ENCODE data around the gene DCUN1D3.

Gene DCUN1D3

DNA sequence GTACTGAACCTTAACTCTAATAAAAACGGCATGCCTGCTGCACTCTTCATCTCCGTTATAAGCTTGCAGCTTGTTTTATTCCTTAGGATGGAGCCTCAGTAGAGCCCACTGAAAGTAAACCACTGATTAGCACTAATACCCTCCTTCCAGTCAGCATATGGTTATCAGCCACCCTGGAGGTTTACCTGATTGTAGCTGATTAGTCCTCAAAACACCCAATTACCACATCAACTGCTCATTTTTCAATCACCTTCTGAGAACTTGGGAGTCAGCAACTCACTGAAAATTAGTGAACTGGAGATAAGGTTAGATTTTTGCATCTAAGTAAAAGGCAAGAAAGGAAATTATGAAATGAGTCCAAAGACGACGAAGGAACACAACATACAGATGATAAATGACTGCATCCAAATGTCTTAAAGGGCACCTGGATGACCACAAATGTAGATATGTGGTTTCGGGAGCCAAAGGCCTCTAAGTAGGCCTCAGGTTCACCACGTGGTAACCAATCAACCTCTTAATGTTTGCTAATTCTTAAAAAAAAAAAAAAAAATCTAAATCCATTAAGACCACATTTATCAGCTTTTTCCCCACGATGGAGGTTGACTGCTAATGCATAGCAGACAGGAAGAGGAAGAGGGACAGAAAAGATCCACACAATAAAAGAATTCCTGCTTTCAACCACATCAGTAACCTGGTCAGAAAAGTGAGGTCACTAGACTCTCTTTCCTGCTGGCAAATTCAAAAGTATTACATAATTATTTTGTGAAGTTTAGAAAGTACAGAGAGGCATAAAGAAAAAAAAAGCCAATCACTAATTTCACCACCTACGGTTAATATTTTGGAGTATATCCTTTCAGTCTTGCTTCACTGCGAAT is 28.0 kb downstream of the DCUN1D3 start:
- Histone ChIP-seq H3K27ac (no peak overlapping the region), H3K4me3 (ENCODE audit: low read depth in 1 of 2, low read length in 1 of 2) (no peak overlapping the region), H3K9me3 (no peaks in the 10 kb centered on the region), H3K27me3 (no peaks in the 10 kb centered on the region), H3K36me3 (no peaks in the 10 kb centered on the region), H3K4me1 (ENCODE audit: control insufficient read depth in 1 of 2, insufficient read depth in 1 of 2, low read depth in 1 of 2, low read length in 1 of 2) (peaks cover 18 to 27% of the 10 kb centered on the region in 2 experiments)
- TF ChIP-seq, protein P1, sequence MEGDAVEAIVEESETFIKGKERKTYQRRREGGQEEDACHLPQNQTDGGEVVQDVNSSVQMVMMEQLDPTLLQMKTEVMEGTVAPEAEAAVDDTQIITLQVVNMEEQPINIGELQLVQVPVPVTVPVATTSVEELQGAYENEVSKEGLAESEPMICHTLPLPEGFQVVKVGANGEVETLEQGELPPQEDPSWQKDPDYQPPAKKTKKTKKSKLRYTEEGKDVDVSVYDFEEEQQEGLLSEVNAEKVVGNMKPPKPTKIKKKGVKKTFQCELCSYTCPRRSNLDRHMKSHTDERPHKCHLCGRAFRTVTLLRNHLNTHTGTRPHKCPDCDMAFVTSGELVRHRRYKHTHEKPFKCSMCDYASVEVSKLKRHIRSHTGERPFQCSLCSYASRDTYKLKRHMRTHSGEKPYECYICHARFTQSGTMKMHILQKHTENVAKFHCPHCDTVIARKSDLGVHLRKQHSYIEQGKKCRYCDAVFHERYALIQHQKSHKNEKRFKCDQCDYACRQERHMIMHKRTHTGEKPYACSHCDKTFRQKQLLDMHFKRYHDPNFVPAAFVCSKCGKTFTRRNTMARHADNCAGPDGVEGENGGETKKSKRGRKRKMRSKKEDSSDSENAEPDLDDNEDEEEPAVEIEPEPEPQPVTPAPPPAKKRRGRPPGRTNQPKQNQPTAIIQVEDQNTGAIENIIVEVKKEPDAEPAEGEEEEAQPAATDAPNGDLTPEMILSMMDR (IDR thresholded peaks at IDR 0.05) = no peak

- Histone ChIP-seq H3K36me3 (no peaks in the 10 kb centered on the region), H3K4me3 (ENCODE audit: low read depth in 1 of 2, low read length in 1 of 2) (no peak overlapping the region), H3K9me3 (no peaks in the 10 kb centered on the region), H3K27me3 (no peaks in the 10 kb centered on the region), H3K4me1 (ENCODE audit: control insufficient read depth in 1 of 2, insufficient read depth in 1 of 2, low read depth in 1 of 2, low read length in 1 of 2) (peaks cover 18 to 27% of the 10 kb centered on the region in 2 experiments), H3K27ac (no peak overlapping the region)
- TF ChIP-seq, protein P1 (IDR thresholded peaks at IDR 0.05) = no peak
Observed at GRCh38 chr16:20871258-20871657, 28.9 kb downstream of the DCUN1D3 start.

- Histone ChIP-seq H3K9me3 (no peaks in the 10 kb centered on the region), H3K27ac (no peak overlapping the region), H3K4me1 (ENCODE audit: control insufficient read depth in 1 of 2, insufficient read depth in 1 of 2, low read depth in 1 of 2, low read length in 1 of 2) (peaks cover 18 to 25% of the 10 kb centered on the region in 2 experiments)
Observed at GRCh38 chr16:20870122-20870820, 29.9 kb downstream of the DCUN1D3 start.

DNA sequence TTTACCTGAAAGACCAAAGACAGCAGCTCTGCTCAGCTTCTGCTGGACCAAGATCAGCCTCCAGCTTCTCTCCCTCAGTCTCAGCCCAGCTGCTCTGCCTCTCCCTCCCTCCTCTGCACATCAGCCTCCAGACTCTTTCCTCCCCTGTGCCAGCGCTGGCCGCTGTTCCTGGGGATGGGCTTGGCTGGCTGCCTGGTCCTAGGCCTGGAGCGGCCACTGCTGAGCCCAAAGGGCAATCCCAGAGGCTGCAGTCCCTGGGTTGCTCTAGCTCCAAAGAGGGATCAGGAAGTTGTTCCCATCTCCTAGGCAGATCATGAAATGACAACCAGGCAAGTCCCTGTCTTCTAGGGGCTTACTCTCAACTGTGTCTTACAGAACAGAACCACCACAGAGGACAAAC is 31.3 kb downstream of the DCUN1D3 start:
- H3K27me3 ChIP-seq = no peaks in the 10 kb centered on the region
- H3K36me3 ChIP-seq = no peaks in the 10 kb centered on the region
- H3K9me3 ChIP-seq = no peaks in the 10 kb centered on the region
- H3K4me3 ChIP-seq (ENCODE audit: low read depth in 1 of 2, low read length in 1 of 2) = no peak overlapping the region
- H3K4me1 ChIP-seq (ENCODE audit: control insufficient read depth in 1 of 2, insufficient read depth in 1 of 2, low read depth in 1 of 2, low read length in 1 of 2) = peaks cover 5 to 11% of the 10 kb centered on the region in 2 experiments
- no peak overlapping the region for H3K27ac ChIP-seq
- TF ChIP-seq, protein P1 (IDR thresholded peaks at IDR 0.05) = no peak

More at GRCh38 chr16:20870122-20870820, 29.9 kb downstream of the DCUN1D3 start:
- TF ChIP-seq, protein P1 (IDR thresholded peaks at IDR 0.05) = no peak
- Histone ChIP-seq H3K27me3 (no peaks in the 10 kb centered on the region), H3K4me3 (ENCODE audit: low read depth in 1 of 2, low read length in 1 of 2) (no peak overlapping the region), H3K36me3 (no peaks in the 10 kb centered on the region)

DNA sequence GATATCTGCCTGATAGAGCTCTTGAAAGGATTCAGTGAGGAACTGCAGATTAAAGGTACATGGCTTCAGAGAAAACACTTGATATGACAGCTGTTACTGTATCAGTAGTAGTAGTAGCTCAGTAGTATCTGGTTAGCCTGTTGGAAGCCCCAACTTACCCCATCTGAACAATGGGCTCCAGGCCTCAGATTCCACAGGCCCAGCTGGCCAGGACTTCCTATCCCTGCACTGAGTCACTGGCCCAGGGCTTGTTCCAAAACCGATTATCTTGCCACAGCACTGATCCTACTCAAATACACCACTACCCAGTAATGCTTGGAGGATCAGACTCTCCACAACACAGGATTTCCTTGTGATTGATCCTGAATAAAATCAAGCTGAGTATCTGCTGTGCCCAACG is 32.6 kb downstream of the DCUN1D3 start:
- Histone ChIP-seq H3K4me1 (ENCODE audit: control insufficient read depth in 1 of 2, insufficient read depth in 1 of 2, low read depth in 1 of 2, low read length in 1 of 2) (peaks cover 5 to 9% of the 10 kb centered on the region in 2 experiments), H3K27me3 (no peaks in the 10 kb centered on the region), H3K9me3 (no peaks in the 10 kb centered on the region), H3K36me3 (no peaks in the 10 kb centered on the region), H3K27ac (no peak overlapping the region), H3K4me3 (ENCODE audit: low read depth in 1 of 2, low read length in 1 of 2) (no peak overlapping the region)
- TF ChIP-seq, protein P1 (IDR thresholded peaks at IDR 0.05) = no peak

All from neutrophil (primary cell).